VCaP (cell line): ENCODE measurements around the gene ODR4.

Experiments
- H3K27ac ChIP-seq: fragments of 450-650 bp; 2 replicates; pipeline ENCODE4 v1.5.1; 2017
- CTCF ChIP-seq: fragments of 450-650 bp; conservative IDR thresholded peaks from 2 replicates; pipeline ENCODE4 v1.5.1; 2017; ENCODE audit warnings: mild to moderate bottlenecking, moderate library complexity

Gene ODR4

GRCh38 chr1:186424539-186424938, 48.9 kb downstream of the ODR4 start:
- TF ChIP-seq CTCF = no peak
- H3K27ac ChIP-seq = no peak overlapping the region

- H3K27ac ChIP-seq = no peak overlapping the region
- no peak for TF ChIP-seq CTCF
Measured at GRCh38 chr1:186426118-186426517, 50.5 kb downstream of the ODR4 start.

GRCh38 chr1:186429017-186429416, 53.4 kb downstream of the ODR4 start:
- no peak for TF ChIP-seq CTCF
- no peak overlapping the region for H3K27ac ChIP-seq

- no peak overlapping the region for H3K27ac ChIP-seq
Measured at GRCh38 chr1:186435336-186435735, 59.7 kb downstream of the ODR4 start.

GRCh38 chr1:186438567-186438966, 62.9 kb downstream of the ODR4 start:
- TF ChIP-seq CTCF = no peak
- H3K27ac ChIP-seq = no peak overlapping the region

More at GRCh38 chr1:186435336-186435735, 59.7 kb downstream of the ODR4 start:
- TF ChIP-seq CTCF = no peak

- H3K27ac ChIP-seq = no peak overlapping the region
- TF ChIP-seq CTCF = no peak
Measured at GRCh38 chr1:186440584-186440983, 64.9 kb downstream of the ODR4 start.

GRCh38 chr1:186442651-186443375, 67.2 kb downstream of the ODR4 start:
- no peak overlapping the region for H3K27ac ChIP-seq
- no peak for TF ChIP-seq CTCF
